ENCODE measurements around the gene UBE2O.
A peak's percentile ranks its signal among the peaks of the same experiment; 100 is the strongest.

DNA sequence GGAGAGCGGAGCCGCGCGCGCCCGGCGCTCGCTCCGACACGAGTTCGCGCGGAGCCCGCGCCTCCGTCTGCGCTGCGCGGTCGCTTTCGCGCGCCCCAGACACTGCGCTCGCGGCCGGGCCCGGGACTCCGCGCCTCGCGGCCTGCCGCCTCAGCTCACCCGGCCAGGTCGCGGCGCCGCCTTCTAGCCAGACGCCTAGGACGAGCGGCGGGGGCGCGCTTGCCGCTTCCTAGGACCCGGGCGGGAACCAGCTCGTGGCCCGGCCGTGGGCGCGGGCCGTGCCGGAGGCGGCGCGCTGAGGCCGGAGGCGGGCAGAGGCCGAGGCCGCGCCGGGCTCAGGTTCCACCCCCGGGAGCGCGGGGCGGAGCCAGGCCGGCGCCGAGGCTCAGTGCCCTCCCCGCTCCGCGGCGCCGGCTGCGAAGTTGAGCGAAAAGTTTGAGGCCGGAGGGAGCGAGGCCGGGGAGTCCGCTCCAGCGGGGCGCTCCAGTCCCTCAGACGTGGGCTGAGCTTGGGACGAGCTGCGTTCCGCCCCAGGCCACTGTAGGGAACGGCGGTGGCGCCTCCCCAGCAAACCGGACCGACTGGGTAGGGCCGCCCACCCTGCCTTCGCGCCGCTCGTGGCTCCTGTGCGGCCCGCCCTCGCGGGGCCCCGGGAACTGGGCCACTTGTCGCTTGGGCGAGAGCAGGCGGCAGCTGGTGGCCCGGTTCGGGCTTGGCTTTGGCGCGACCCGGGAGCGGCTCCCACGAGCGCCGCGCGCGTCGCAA, 68.5 kb downstream of the UBE2O start, which contains the start of gene SPHK1:
- TF ChIP-seq, protein P1, sequence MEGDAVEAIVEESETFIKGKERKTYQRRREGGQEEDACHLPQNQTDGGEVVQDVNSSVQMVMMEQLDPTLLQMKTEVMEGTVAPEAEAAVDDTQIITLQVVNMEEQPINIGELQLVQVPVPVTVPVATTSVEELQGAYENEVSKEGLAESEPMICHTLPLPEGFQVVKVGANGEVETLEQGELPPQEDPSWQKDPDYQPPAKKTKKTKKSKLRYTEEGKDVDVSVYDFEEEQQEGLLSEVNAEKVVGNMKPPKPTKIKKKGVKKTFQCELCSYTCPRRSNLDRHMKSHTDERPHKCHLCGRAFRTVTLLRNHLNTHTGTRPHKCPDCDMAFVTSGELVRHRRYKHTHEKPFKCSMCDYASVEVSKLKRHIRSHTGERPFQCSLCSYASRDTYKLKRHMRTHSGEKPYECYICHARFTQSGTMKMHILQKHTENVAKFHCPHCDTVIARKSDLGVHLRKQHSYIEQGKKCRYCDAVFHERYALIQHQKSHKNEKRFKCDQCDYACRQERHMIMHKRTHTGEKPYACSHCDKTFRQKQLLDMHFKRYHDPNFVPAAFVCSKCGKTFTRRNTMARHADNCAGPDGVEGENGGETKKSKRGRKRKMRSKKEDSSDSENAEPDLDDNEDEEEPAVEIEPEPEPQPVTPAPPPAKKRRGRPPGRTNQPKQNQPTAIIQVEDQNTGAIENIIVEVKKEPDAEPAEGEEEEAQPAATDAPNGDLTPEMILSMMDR (IDR thresholded peaks at IDR 0.05) = no peak
- peak in 1 of 2 donors; percentile 54 for TF ChIP-seq POLR2A (IDR thresholded peaks at IDR 0.05)
